Keratinocyte (primary cell): ENCODE results near the gene ZCWPW1. TPM values are rescaled to one million over a fixed set of nuclear protein-coding genes. Genes with fewer than 3 reads are reported as not detected.

ENCODE experiments used
- DNase-seq: peaks from one replicate; pipeline ENCODE4 v3.0.0-alpha.2; 2011; ENCODE audit warnings: low read depth, missing footprints, low spot score
- FAIRE-seq: peaks from 2 replicates; lab custom pipeline; 2011; peaks lifted over from hg19 to GRCh38; lab: Jason Lieb, UNC
- H2AFZ ChIP-seq: 2 replicates; pipeline ENCODE4 v1.6.0; 2012; ENCODE audit warnings: low read length, control low read depth, inconsistent platforms; ENCODE audit not compliant: control insufficient read depth
- H3K27ac ChIP-seq: 2 replicates; pipeline ENCODE4 v1.5.1; 2011; ENCODE audit warnings: low read length; ENCODE audit not compliant: control insufficient read depth, insufficient read depth
- H3K27me3 ChIP-seq: 3 replicates; pipeline ENCODE4 v1.6.0; 2011; ENCODE audit warnings: low read length; ENCODE audit not compliant: control insufficient read depth, insufficient read depth; ENCODE audit errors: extremely low read depth
- H3K36me3 ChIP-seq, 2 experiments: 2 replicates in 1 of 2; 3 replicates in 1 of 2; pipeline ENCODE4 v1.5.1; 2011; ENCODE audit warnings: low read length in 2 of 2, mild to moderate bottlenecking in 1 of 2; ENCODE audit not compliant: control insufficient read depth in 2 of 2, insufficient read depth in 2 of 2; ENCODE audit errors: extremely low read depth in 1 of 2
- H3K4me1 ChIP-seq: 3 replicates; pipeline ENCODE4 v1.5.1; 2011; ENCODE audit warnings: low read length; ENCODE audit not compliant: control insufficient read depth, insufficient read depth; ENCODE audit errors: extremely low read depth
- H3K4me2 ChIP-seq: 3 replicates; pipeline ENCODE4 v1.6.0; 2011; ENCODE audit warnings: low read depth, low read length; ENCODE audit not compliant: control insufficient read depth, insufficient read depth; ENCODE audit errors: extremely low read depth
- H3K4me3 ChIP-seq, 3 experiments: fragments of 200-600 bp in 1 of 3; sonication (generic) in 1 of 3; 2 replicates in 2 of 3; 3 replicates in 1 of 3; pipeline ENCODE4 v1.5.1; 2011 to 2016; ENCODE audit warnings: low read length in 3 of 3, mild to moderate bottlenecking in 3 of 3, control low read depth in 2 of 3, inconsistent platforms in 1 of 3, low read depth in 1 of 3, mixed read lengths in 1 of 3, mixed run types in 1 of 3, moderate library complexity in 1 of 3; ENCODE audit not compliant: control insufficient read depth in 2 of 3, insufficient read depth in 2 of 3; ENCODE audit errors: extremely low read depth in 1 of 3
- H3K79me2 ChIP-seq: 2 replicates; pipeline ENCODE4 v1.6.0; 2012; ENCODE audit warnings: low read length; ENCODE audit not compliant: control insufficient read depth, insufficient read depth
- H3K9ac ChIP-seq: 3 replicates; pipeline ENCODE4 v1.6.0; 2011; ENCODE audit warnings: low read length; ENCODE audit not compliant: control insufficient read depth, insufficient read depth; ENCODE audit errors: extremely low read depth
- H3K9me1 ChIP-seq: 3 replicates; pipeline ENCODE4 v1.6.0; 2011; ENCODE audit warnings: low read length; ENCODE audit not compliant: control insufficient read depth, insufficient read depth; ENCODE audit errors: extremely low read depth
- H3K9me3 ChIP-seq: 2 replicates; pipeline ENCODE4 v1.5.1; 2012; ENCODE audit warnings: low read depth, low read length; ENCODE audit not compliant: control insufficient read depth
- H4K20me1 ChIP-seq: 3 replicates; pipeline ENCODE4 v1.6.0; 2011; ENCODE audit warnings: low read length; ENCODE audit not compliant: control insufficient read depth, insufficient read depth; ENCODE audit errors: extremely low read depth
- EZH2 ChIP-seq: IDR thresholded peaks from one replicate; pipeline ENCODE4 v1.6.1; 2012; ENCODE audit warnings: inconsistent platforms, mild to moderate bottlenecking, low read length, moderate library complexity
- dilution Hi-C: fragments of 300-500 bp; cut with MboI; formaldehyde crosslinking; loops from one replicate; pipeline ENCODE4 v1.7.0; 2020; ENCODE audit warnings: low sequenced_read_pairs; ENCODE audit not compliant: extremely low pct_ligation_motif_present
- polyA plus RNA-seq, 5 experiments: library from polyadenylated mRNA; depleted of rRNA in 3 of 5; stranded (reverse) in 3 of 5; stranded (forward) in 1 of 5; unstranded in 1 of 5; fragments of >200 nt; gene quantifications; 1 replicate in 1 of 5; 2 replicates in 3 of 5; 3 replicates in 1 of 5; pipeline versions ENCODE4 v1.2.1 to v1.2.3, GENCODE V29; 2011 to 2012; ENCODE audit warnings: missing spikeins in 2 of 5, low read depth in 1 of 5, low replicate concordance in 1 of 5
- TF ChIP-seq, protein P1 (sequence below), 3 experiments: IDR thresholded peaks in 1 of 3; conservative IDR thresholded peaks in 1 of 3; optimal IDR thresholded peaks in 1 of 3; 2 replicates in 2 of 3; 3 replicates in 1 of 3; pipeline versions ENCODE3 to v1.5.1; 2011; ENCODE audit warnings: low read length in 3 of 3, mild to moderate bottlenecking in 3 of 3, moderate library complexity in 2 of 3, control low read depth in 1 of 3, inconsistent platforms in 1 of 3; ENCODE audit not compliant: insufficient read depth in 2 of 3; ENCODE audit errors: extremely low read depth in 1 of 3

The ZCWPW1 gene
- polyA plus RNA-seq, 1 donor (not counting 4 experiments of a cell fraction or from before 2014, with no cell fraction given) = 1.4 TPM

DNA sequence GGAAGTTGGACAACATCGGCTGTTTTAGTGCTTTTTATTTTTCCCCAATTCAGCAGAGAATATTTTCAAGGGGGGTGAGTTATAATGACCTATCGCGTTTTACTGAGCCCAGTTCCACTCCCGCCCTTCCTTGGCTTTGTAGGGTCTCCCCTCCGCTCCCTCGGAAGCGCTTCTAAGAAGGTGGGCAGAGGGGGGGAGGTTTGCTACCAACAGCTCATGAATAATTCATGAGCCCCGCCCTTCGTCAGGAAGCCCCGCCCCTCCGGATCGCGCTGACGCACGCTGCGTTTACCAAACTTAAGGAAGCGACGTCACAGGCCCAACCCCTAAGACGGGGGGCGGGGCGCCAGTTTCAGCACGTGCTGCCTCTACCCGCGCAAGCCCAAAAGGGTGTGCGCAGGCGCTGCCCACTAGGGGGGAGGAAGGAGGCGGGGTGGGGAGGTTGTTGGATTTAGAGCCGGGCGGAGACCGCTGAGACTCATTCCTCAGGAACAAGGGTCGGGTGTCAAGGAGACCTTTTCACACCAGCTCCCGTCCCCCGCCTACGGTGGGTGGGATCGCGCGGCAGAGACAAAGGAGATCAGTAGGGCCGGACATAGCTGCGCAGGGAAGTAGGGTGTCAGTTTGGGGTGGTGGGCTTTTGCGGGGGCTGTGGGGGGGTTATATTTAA lies 599 bp upstream of the ZCWPW1 start:
- no peaks in the 10 kb centered on the region for H3K27me3 ChIP-seq
- peak overlapping the region; percentile 72 to 91 (median 86) for H3K4me3 ChIP-seq
- DNase-seq (peak; percentile 98), FAIRE-seq (no peak)
- peak overlapping the region; percentile 96 for H3K4me2 ChIP-seq
- peak overlapping the region; percentile 96 for H3K27ac ChIP-seq
- dilution Hi-C loops = no loop called here
- TF ChIP-seq EZH2 = no peak
- TF ChIP-seq, protein P1, sequence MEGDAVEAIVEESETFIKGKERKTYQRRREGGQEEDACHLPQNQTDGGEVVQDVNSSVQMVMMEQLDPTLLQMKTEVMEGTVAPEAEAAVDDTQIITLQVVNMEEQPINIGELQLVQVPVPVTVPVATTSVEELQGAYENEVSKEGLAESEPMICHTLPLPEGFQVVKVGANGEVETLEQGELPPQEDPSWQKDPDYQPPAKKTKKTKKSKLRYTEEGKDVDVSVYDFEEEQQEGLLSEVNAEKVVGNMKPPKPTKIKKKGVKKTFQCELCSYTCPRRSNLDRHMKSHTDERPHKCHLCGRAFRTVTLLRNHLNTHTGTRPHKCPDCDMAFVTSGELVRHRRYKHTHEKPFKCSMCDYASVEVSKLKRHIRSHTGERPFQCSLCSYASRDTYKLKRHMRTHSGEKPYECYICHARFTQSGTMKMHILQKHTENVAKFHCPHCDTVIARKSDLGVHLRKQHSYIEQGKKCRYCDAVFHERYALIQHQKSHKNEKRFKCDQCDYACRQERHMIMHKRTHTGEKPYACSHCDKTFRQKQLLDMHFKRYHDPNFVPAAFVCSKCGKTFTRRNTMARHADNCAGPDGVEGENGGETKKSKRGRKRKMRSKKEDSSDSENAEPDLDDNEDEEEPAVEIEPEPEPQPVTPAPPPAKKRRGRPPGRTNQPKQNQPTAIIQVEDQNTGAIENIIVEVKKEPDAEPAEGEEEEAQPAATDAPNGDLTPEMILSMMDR (optimal IDR thresholded peaks at IDR 0.05 in 1 of 3, IDR thresholded peaks at IDR 0.05 in 1 of 3, conservative IDR thresholded peaks at IDR 0.05 in 1 of 3; ENCODE audit: extremely low read depth in 1 of 3, insufficient read depth in 2 of 3, low read length in 3 of 3) = no peak
- H3K9ac ChIP-seq = peak overlapping the region; percentile 99
- H2AFZ ChIP-seq = peak overlapping the region; percentile 72
- peaks cover 8 to 29% of the 10 kb centered on the region in 2 experiments for H3K36me3 ChIP-seq
- peaks cover 37% of the 10 kb centered on the region for H3K79me2 ChIP-seq
- peaks cover 4% of the 10 kb centered on the region for H4K20me1 ChIP-seq
- H3K9me3 ChIP-seq = no peaks in the 10 kb centered on the region
- peaks cover 3% of the 10 kb centered on the region for H3K9me1 ChIP-seq
- peaks cover 24% of the 10 kb centered on the region for H3K4me1 ChIP-seq

DNA sequence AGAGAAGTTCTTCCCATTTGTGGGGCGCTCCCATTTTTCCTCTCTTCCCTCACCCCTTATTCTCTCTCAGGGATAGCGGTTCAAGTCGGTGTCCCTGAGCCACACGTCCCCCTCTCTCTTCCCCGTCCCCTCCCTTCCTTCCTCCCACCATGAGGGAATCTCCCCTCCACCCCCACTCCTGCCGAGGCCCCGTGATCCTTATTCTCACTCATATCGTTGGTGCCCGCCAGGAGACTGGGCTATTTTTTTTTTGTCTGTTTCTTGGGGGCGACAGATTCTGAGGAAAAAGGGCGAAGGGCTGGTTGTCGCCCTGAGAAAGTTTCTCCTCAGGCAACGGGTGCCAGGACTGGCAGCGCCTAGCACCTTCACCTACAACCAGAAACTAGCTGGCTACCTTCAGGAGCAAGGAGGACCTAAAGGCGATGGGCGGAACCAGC lies 723 bp downstream of the ZCWPW1 start:
- Histone ChIP-seq H3K27ac (peak overlapping the region; percentile 96), H3K9ac (no peak overlapping the region)

More for the DNA sequence above, 723 bp downstream of the ZCWPW1 start:
- Histone ChIP-seq H3K36me3 (peaks cover 2 to 16% of the 10 kb centered on the region in 2 experiments), H3K9me1 (peaks cover 3% of the 10 kb centered on the region), H3K9me3 (no peaks in the 10 kb centered on the region), H3K4me1 (peaks cover 24% of the 10 kb centered on the region), H3K4me2 (peak overlapping the region; percentile 96), H3K27me3 (no peaks in the 10 kb centered on the region), H3K79me2 (peaks cover 25% of the 10 kb centered on the region), H2AFZ (peak overlapping the region; percentile 98), H4K20me1 (peaks cover 4% of the 10 kb centered on the region), H3K4me3 (peak overlapping the region; percentile 72 to 91 (median 86))
- no peak for TF ChIP-seq EZH2
- TF ChIP-seq, protein P1 (optimal IDR thresholded peaks at IDR 0.05 in 1 of 3, IDR thresholded peaks at IDR 0.05 in 1 of 3, conservative IDR thresholded peaks at IDR 0.05 in 1 of 3; ENCODE audit: extremely low read depth in 1 of 3, insufficient read depth in 2 of 3, low read length in 3 of 3) = no peak
- dilution Hi-C loops = no loop called here
- FAIRE-seq (no peak), DNase-seq (no peak)
